Measurements from ENCODE around the gene CLCNKA.

CLCNKA gene

DNA sequence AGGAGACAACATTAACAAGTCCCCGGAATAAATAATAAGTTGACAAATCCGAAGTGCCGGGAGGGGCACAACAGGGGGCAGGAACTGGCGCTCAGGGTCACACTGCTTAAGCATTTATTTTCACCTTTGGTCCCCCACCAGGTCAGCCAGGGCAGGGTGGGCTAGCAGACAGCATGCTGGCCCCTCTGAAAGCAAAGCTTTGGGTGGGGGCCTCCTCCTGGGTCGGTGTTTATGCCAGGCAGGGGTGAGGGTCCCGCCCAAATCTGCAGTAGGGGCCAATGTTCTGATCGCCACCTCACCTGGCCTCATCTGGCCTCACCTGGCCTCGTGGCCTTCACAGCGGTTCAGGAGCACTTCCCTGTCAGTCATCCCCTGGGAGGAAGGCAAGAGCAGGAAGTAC is 59.8 kb downstream of the CLCNKA start:
- no peak overlapping the region for H3K27ac Mint-ChIP-seq
- no peak overlapping the region for H3K4me3 Mint-ChIP-seq
- H3K4me1 Mint-ChIP-seq, result peaks cover 23% of the 10 kb centered on the region
- H3K36me3 Mint-ChIP-seq (ENCODE audit: low read depth), result no peaks in the 10 kb centered on the region
- no peaks in the 10 kb centered on the region for H3K9me3 Mint-ChIP-seq
- H3K27me3 Mint-ChIP-seq (ENCODE audit: low read depth, poor library complexity), result peaks cover 10% of the 10 kb centered on the region
- DNase-seq, result no peak
- TF ChIP-seq, protein P1, sequence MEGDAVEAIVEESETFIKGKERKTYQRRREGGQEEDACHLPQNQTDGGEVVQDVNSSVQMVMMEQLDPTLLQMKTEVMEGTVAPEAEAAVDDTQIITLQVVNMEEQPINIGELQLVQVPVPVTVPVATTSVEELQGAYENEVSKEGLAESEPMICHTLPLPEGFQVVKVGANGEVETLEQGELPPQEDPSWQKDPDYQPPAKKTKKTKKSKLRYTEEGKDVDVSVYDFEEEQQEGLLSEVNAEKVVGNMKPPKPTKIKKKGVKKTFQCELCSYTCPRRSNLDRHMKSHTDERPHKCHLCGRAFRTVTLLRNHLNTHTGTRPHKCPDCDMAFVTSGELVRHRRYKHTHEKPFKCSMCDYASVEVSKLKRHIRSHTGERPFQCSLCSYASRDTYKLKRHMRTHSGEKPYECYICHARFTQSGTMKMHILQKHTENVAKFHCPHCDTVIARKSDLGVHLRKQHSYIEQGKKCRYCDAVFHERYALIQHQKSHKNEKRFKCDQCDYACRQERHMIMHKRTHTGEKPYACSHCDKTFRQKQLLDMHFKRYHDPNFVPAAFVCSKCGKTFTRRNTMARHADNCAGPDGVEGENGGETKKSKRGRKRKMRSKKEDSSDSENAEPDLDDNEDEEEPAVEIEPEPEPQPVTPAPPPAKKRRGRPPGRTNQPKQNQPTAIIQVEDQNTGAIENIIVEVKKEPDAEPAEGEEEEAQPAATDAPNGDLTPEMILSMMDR (IDR thresholded peaks at IDR 0.05), result no peak

DNA sequence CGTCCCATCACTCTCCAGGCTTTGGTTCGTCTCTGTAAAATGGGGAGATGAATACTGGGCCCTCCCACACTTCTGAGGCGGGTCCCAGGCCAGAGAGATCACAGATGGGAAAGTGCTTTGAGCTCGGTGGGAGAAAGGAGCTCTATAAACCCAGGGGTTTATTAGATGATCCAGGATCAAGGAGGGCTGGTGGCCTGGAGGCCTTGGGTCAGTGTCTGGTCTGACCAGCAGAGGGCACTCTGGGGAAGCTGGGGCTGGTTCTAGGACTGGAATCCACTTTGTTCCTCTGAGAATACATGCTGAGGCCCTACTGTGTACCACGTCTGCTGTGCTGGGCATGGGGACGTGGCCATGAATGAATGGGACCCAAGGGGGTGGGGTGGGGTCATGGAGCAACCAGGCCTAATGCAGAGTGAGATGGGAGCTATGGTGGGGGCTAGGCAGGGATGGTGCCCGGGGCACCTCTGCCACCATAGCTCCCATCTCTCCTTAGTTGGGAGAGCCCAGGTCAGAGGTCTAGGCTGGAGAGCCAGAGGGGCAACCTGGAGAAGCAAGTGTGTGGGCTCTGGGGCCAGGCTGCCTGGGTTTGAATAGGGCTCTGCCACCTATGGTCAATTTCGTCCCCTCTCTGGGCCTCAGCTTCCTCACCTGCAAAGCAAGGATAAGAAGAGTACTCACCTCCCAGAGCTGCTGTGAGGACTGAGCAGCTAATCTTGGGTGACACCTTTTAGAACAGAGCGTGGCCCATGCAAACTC is 60.6 kb downstream of the CLCNKA start:
- peak; percentile 81 for DNase-seq
- no peaks in the 10 kb centered on the region for H3K36me3 Mint-ChIP-seq (ENCODE audit: low read depth)
- peaks cover 17% of the 10 kb centered on the region for H3K4me1 Mint-ChIP-seq
- H3K27me3 Mint-ChIP-seq (ENCODE audit: low read depth, poor library complexity), result peaks cover 3% of the 10 kb centered on the region
- no peaks in the 10 kb centered on the region for H3K9me3 Mint-ChIP-seq
- H3K27ac Mint-ChIP-seq, result no peak overlapping the region
- H3K4me3 Mint-ChIP-seq, result no peak overlapping the region
- TF ChIP-seq, protein P1 (IDR thresholded peaks at IDR 0.05), result peak; percentile 85

DNA sequence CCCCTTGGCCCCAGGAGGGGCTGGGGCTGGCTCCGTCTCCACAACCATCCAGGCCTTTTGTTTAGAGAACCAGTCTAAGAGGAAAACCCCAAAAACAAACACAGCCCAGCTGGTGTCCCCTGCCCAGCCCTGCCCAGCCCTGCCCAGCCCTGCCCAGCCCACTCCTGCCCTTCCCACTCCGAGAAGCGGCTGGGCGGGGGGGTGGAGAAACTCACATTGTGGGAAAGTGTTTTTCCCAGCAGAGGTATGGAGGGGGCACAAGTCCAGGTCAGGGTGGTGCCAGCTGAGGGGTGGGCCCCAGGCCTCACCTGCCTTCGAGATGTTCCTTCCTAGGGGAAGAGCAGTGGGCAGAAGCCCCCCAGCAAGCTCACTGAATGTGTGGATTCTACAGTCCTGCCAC is 61.6 kb downstream of the CLCNKA start:
- Mint-ChIP-seq H3K4me1 (peaks cover 20% of the 10 kb centered on the region), H3K27ac (no peak overlapping the region), H3K27me3 (ENCODE audit: low read depth, poor library complexity) (peaks cover 3% of the 10 kb centered on the region), H3K9me3 (no peaks in the 10 kb centered on the region), H3K4me3 (no peak overlapping the region), H3K36me3 (ENCODE audit: low read depth) (no peaks in the 10 kb centered on the region)
- DNase-seq, result no peak
- TF ChIP-seq, protein P1 (IDR thresholded peaks at IDR 0.05), result no peak

All from nephron progenitor cell (in vitro differentiated cells).